Esophagus squamous epithelium (tissue), 4 donors: Measurements from ENCODE around the gene DIO3.

ENCODE experiments used
- CTCF ChIP-seq, 6 experiments: fragments of 450-650 bp in 4 of 6; fragments of 200-600 bp in 2 of 6; sonication (generic) in 2 of 6; IDR thresholded peaks; one replicate each; pipeline ENCODE4 v1.5.1; 2016 to 2019; ENCODE audit warnings: antibody characterized with exemption in 6 of 6, mild to moderate bottlenecking in 4 of 6, moderate library complexity in 4 of 6
- POLR2A ChIP-seq, 4 donors: fragments of 450-650 bp; IDR thresholded peaks; one replicate each; pipeline ENCODE4 v1.6.1; 2017; ENCODE audit warnings: antibody characterized with exemption in 4 of 4, mild to moderate bottlenecking in 4 of 4, moderate library complexity in 3 of 4

- TF ChIP-seq CTCF (IDR thresholded peaks at IDR 0.05): no peak
- no peak for TF ChIP-seq POLR2A (IDR thresholded peaks at IDR 0.05)
These were observed 49.0 kb upstream of the DIO3 start for GRCh38 chr14:101512376-101512695.
